HG03139 (cell line): ENCODE measurements around the gene KIAA1328.

Experiments used
- ATAC-seq: cut with Tn5 transposase; IDR thresholded peaks from one replicate; pipeline ENCODE4 v1.9.1; 2021; ENCODE audit not compliant: unreplicated experiment

The KIAA1328 gene

GRCh38 chr18:37249171-37249886, 420.4 kb downstream of the KIAA1328 start:
- no peak for ATAC-seq

- ATAC-seq, result no peak
Measured at GRCh38 chr18:37249895-37250618, 421.1 kb downstream of the KIAA1328 start.

GRCh38 chr18:37251679-37252078, 422.8 kb downstream of the KIAA1328 start:
- ATAC-seq, result no peak

GRCh38 chr18:37252342-37252741, 423.4 kb downstream of the KIAA1328 start:
- no peak for ATAC-seq

- ATAC-seq, result no peak
Measured at GRCh38 chr18:37252854-37253393, 424.0 kb downstream of the KIAA1328 start.

GRCh38 chr18:37253394-37254235, 424.7 kb downstream of the KIAA1328 start:
- ATAC-seq, result no peak

- ATAC-seq, result no peak
Measured at GRCh38 chr18:37254236-37254754, 425.4 kb downstream of the KIAA1328 start.

GRCh38 chr18:37254973-37255372, 426.0 kb downstream of the KIAA1328 start:
- no peak for ATAC-seq

GRCh38 chr18:37258131-37258530, 429.2 kb downstream of the KIAA1328 start:
- ATAC-seq, result no peak

- no peak for ATAC-seq
Measured at GRCh38 chr18:37258819-37259218, 429.9 kb downstream of the KIAA1328 start.

- no peak for ATAC-seq
Measured at GRCh38 chr18:37259711-37260110, 430.8 kb downstream of the KIAA1328 start.

GRCh38 chr18:37260367-37261093, 431.6 kb downstream of the KIAA1328 start:
- no peak for ATAC-seq

- no peak for ATAC-seq
Measured at GRCh38 chr18:37261246-37261840, 432.4 kb downstream of the KIAA1328 start.

GRCh38 chr18:37261988-37262387, 433.1 kb downstream of the KIAA1328 start:
- no peak for ATAC-seq

- no peak for ATAC-seq
Measured at GRCh38 chr18:37264956-37265355, 436.0 kb downstream of the KIAA1328 start.

- ATAC-seq, result no peak
Measured at GRCh38 chr18:37265382-37265781, 436.5 kb downstream of the KIAA1328 start.

- no peak for ATAC-seq
Measured at GRCh38 chr18:37266290-37266689, 437.4 kb downstream of the KIAA1328 start.

- ATAC-seq, result no peak
Measured at GRCh38 chr18:37270038-37270665, 441.2 kb downstream of the KIAA1328 start.

- ATAC-seq, result no peak
Measured at GRCh38 chr18:37270666-37271052, 441.7 kb downstream of the KIAA1328 start.

- ATAC-seq, result no peak
Measured at GRCh38 chr18:37272226-37272625, 443.3 kb downstream of the KIAA1328 start.
